Stimulated activated CD4-positive, alpha-beta T cell treated with anti-CD3 and anti-CD28 coated beads, Interleukin-12 subunit alpha, Interleukin-12 subunit beta, amount 100 ng/mL, for 48 hours (primary cell): ENCODE results near the gene MCM3AP.

Source experiments
- DNase-seq, 3 donors: peaks; one replicate each; pipeline ENCODE4 v3.0.0-alpha.2; 2020; ENCODE audit warnings: low read depth in 2 of 3, low spot score in 1 of 3

MCM3AP gene

GRCh38 chr21:46285206-46285661, at the start of gene MCM3AP:
MCM3AP (minus strand) TSS chr21:46285611; CDS start chr21:46285286, 325 bp downstream.
- no peak for DNase-seq

GRCh38 chr21:46334351-46335140, 49.1 kb upstream of the MCM3AP start:
- no peak for DNase-seq

- DNase-seq: no peak
Observed at GRCh38 chr21:46329796-46330195, 44.4 kb upstream of the MCM3AP start.

GRCh38 chr21:46328151-46328550, 42.7 kb upstream of the MCM3AP start:
- no peak for DNase-seq

GRCh38 chr21:46327711-46328110, 42.3 kb upstream of the MCM3AP start:
- DNase-seq: no peak

- DNase-seq: no peak
Observed at GRCh38 chr21:46326110-46326703, 40.8 kb upstream of the MCM3AP start.

GRCh38 chr21:46325073-46325912, 39.9 kb upstream of the MCM3AP start:
- peak in 2 of 3 donors; percentile 18 to 39 for DNase-seq

GRCh38 chr21:46324390-46325072, 39.1 kb upstream of the MCM3AP start:
- peak; percentile 74 to 86 (median 85) for DNase-seq

- peak; percentile 91 to 97 (median 96) for DNase-seq
Observed at GRCh38 chr21:46323710-46324389, 38.4 kb upstream of the MCM3AP start, which contains the start of the genes C21orf58 and PCNT. C21orf58 (minus strand) TSS chr21:46323870; CDS start chr21:46322738, 1,132 bp downstream. PCNT (plus strand) TSS chr21:46324156; CDS start chr21:46324229, 73 bp downstream.

- peak in 1 of 3 donors; percentile 14 for DNase-seq
Observed at GRCh38 chr21:46323227-46323709, 37.9 kb upstream of the MCM3AP start.

GRCh38 chr21:46322351-46323226, 37.2 kb upstream of the MCM3AP start:
- DNase-seq: peak in 2 of 3 donors; percentile 11 to 14

- no peak for DNase-seq
Observed at GRCh38 chr21:46320331-46320801, 35.0 kb upstream of the MCM3AP start.

- DNase-seq: no peak
Observed at GRCh38 chr21:46319186-46319585, 33.8 kb upstream of the MCM3AP start.

GRCh38 chr21:46318464-46318845, 33.0 kb upstream of the MCM3AP start:
- DNase-seq: no peak

- no peak for DNase-seq
Observed at GRCh38 chr21:46317710-46318463, 32.5 kb upstream of the MCM3AP start.

- no peak for DNase-seq
Observed at GRCh38 chr21:46316708-46317324, 31.4 kb upstream of the MCM3AP start.

GRCh38 chr21:46314441-46315020, 29.1 kb upstream of the MCM3AP start:
- DNase-seq: no peak
